Middle frontal gyrus (tissue), 1 donor: ENCODE data around the gene PDS5A.
A peak's percentile ranks its signal among the peaks of the same experiment; 100 is the strongest.
"Not testable (repeated sequence)": the region's sequence is repeated elsewhere in the genome, so short reads cannot be mapped to it uniquely, and the experiment has no call there.

Experiments used
- DNase-seq: peaks from one replicate; pipeline ENCODE4 v3.0.0-alpha.2; 2015; ENCODE audit warnings: low spot score; ENCODE audit errors: extremely low spot score

The PDS5A gene

GRCh38 chr4:39977489-39978377 lies at the start of gene PDS5A:
Gene PDS5A, minus strand, starts transcription at chr4:39977911. Its CDS starts 1,334 bp downstream, at chr4:39976577.
- peak; percentile 83 for DNase-seq

- not testable (repeated sequence) for DNase-seq
Measured at GRCh38 chr4:40024049-40024448, 46.3 kb upstream of the PDS5A start.

GRCh38 chr4:40021116-40021515 lies 43.4 kb upstream of the PDS5A start:
- DNase-seq = not testable (repeated sequence)

- no peak for DNase-seq
Measured at GRCh38 chr4:40020221-40020620, 42.5 kb upstream of the PDS5A start.

GRCh38 chr4:40016007-40016406 lies 38.3 kb upstream of the PDS5A start:
- no peak for DNase-seq

- no peak for DNase-seq
Measured at GRCh38 chr4:40003986-40004385, 26.3 kb upstream of the PDS5A start.

GRCh38 chr4:40000711-40001110 lies 23.0 kb upstream of the PDS5A start:
- no peak for DNase-seq

GRCh38 chr4:39998659-39999345 lies 21.1 kb upstream of the PDS5A start:
- no peak for DNase-seq

- no peak for DNase-seq
Measured at GRCh38 chr4:39996811-39997210, 19.1 kb upstream of the PDS5A start.

- no peak for DNase-seq
Measured at GRCh38 chr4:39994406-39994805, 16.7 kb upstream of the PDS5A start.

GRCh38 chr4:39989381-39989780 lies 11.7 kb upstream of the PDS5A start:
- not testable (repeated sequence) for DNase-seq

- no peak for DNase-seq
Measured at GRCh38 chr4:39987485-39987884, 9.8 kb upstream of the PDS5A start.

- DNase-seq = no peak
Measured at GRCh38 chr4:39978904-39979303, 1.2 kb upstream of the PDS5A start.

- DNase-seq = no peak
Measured at GRCh38 chr4:39978378-39978775, 666 bp upstream of the PDS5A start.

- DNase-seq = no peak
Measured at GRCh38 chr4:39976945-39977488, 694 bp downstream of the PDS5A start.

- DNase-seq = peak; percentile 54
Measured at GRCh38 chr4:39976141-39976944, 1.4 kb downstream of the PDS5A start.

GRCh38 chr4:39975488-39976089 lies 2.1 kb downstream of the PDS5A start:
- no peak for DNase-seq

- not testable (repeated sequence) for DNase-seq
Measured at GRCh38 chr4:39973052-39973451, 4.7 kb downstream of the PDS5A start.

- DNase-seq = no peak
Measured at GRCh38 chr4:39970671-39971640, 6.8 kb downstream of the PDS5A start.

- no peak for DNase-seq
Measured at GRCh38 chr4:39963656-39964055, 14.1 kb downstream of the PDS5A start.
